Stimulated activated CD8-positive, alpha-beta memory T cell treated with anti-CD3 and anti-CD28 coated beads, Interleukin-12 subunit alpha, Interleukin-12 subunit beta, amount 100 ng/mL, for 24 hours (primary cell): ENCODE measurements around the gene NARS2.
"Not testable (repeated sequence)": the region's sequence is repeated elsewhere in the genome, so short reads cannot be mapped to it uniquely, and the experiment has no call there.

Experiments
- DNase-seq: peaks from one replicate; pipeline ENCODE4 v3.0.0-alpha.2; 2020; ENCODE audit errors: extremely low read depth

The NARS2 gene

DNA sequence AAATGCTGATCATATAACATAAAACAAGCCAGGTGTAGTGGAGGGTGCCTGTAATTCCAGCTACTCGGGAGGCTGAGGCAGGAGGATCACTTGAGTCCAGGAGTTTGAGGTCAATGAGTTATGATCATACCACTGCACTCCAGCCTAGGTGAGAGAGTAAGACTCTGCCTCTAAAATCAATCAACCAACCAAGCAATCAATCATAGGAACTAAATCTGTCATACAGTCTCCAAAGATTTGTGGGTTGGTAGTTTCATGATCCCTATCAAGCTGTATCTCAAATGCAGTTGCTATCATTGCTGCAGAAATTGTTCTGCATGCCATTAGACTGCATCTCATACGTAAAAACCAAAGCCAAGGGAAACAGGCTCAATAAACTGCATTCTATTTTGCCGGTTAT is 33.1 kb downstream of the NARS2 start:
- DNase-seq: no peak

DNA sequence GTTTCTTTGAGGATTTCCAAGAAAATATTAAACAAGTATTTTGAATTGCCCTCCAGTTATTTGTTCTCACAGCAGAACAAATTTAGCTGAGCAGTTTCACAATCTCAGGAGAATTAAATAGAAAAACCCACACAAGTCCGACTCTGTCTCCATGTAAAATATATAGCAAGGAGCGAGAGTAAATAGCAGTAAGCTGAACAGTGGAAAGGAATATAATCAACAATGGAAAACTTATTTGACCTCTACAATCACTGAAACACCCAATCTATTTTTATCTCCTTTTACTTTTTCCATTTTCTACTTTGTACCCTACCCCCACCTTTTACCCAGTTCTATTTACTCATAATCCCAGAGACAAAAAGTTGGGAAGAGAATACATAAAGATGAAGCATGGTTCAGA is 34.4 kb downstream of the NARS2 start:
- no peak for DNase-seq

GRCh38 chr11:78539506-78539905 is 35.2 kb downstream of the NARS2 start:
- DNase-seq: no peak

DNA sequence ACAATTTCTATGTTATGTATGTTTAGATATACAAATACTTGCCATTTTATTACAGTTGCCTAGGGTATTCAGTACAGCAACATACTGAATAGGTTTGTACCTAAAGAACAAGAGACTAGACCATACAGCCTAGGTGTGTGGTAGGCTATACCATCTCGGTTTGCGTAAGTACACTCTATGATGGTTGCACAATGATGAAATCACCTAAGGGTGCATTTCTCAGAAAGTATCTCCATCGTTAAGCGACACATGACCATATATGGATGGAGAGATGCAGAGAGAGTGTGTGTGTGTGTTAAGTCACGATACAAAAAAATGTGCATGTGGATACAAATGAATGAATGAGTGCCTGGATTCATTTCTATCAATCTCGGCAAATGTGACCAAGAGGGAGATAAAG is 37.7 kb downstream of the NARS2 start:
- no peak for DNase-seq

DNA sequence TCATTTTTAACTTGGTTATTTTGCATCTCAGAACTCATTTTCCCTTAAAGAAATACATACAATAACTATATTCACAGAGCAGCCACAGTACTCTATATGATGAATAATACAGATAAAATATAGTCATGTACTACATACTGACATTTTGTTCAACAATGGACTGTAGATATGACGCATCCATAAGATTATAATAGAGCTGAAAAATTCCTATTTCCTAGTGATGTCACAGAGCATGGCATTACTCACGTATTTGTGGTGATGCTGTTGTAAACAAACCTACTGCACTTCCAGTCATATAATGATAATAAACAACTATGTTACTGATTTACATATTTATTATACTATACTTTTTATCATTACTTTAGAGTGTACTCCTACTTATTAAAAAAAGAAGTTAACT is 38.7 kb downstream of the NARS2 start:
- no peak for DNase-seq

DNA sequence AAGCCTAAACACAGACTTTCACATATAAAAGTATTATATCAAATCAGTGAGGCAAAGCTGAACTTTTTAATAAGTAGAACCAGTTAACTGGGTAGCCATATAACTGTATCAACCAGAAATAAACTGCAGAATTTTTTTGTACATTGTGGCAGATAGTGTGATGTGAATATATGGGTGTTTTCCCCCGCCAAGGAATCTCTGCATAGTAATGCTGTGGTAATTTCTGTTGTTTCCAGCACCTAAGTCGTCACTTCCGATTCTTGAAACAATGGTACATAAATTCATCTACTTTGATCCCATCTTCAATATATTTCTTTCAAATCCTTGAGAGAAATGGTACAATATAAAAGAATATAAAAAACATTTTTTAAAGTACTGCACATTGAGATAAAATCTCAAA is 39.6 kb downstream of the NARS2 start:
- DNase-seq: no peak

- DNase-seq: no peak
Observed at GRCh38 chr11:78533399-78533798, 41.3 kb downstream of the NARS2 start.

- no peak for DNase-seq
Observed at GRCh38 chr11:78532991-78533390, 41.7 kb downstream of the NARS2 start.

DNA sequence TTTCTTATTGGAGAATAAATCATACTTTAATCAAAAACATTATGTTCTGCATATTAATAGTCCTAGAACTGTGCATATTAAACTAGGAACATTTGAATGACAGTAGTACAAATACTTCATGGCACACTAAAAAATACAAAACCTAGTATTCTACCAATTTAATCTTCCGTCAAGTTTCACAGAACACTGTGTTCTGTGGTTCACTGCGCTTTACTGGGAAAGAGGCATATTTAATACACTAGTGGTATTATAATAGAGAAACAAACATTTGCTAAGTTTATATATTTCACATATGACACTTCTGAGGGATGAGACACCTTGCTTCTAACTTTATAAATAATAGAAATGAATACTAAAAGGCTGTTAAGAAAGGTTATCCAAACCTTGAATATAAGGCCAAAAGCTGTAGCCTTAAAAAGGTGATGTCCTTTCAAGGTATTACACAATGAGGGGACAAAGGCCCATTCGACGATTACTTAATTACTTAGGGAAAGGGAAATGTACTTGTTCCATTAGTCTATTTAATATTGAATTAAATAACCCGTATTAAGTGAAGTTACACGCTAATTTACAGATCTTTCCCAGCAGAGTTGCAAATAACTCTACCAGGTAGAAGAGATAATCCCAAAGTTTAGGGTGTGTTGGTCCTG is 48.0 kb downstream of the NARS2 start:
- no peak for DNase-seq

DNA sequence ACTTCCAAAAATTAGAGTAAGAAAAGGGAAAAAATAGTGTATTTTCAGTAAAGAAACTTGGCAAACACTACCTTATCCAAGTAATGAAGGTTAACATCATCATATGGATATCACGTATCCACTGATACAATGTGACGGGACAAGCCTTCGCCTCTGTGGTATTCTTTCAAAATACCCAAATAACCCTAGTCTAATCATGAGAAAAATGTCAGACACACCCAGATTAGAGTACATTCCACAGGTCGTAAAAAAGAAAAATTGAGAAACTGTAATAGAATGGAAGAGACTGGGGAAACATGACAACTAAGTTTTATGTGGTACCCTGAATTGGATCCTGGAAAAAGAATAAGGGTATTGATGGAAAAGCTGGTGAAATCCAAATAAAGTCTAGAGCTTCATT is 48.9 kb downstream of the NARS2 start:
- DNase-seq: no peak

DNA sequence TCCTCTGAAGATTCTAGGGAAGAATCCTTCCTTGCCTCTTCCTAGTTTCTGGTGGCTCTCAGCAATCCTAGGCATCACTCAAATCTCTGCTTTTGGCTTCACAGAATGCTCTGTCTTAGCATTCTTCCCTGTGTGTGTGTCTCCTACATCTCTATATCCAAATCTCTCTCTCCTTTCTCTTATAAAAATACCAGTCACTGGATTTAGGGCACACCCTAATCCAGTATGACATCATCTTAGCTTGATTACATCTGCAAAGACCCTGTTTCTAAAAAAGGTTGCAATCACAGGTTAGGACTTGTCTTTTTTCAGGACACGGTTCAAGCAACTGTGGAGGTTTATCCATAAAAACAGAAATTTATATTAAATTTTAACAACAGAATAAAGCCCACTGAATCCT is 54.4 kb downstream of the NARS2 start:
- no peak for DNase-seq

GRCh38 chr11:78516281-78516680 is 58.4 kb downstream of the NARS2 start:
- DNase-seq: no peak

GRCh38 chr11:78514922-78515502 is 59.7 kb downstream of the NARS2 start:
- DNase-seq: no peak

DNA sequence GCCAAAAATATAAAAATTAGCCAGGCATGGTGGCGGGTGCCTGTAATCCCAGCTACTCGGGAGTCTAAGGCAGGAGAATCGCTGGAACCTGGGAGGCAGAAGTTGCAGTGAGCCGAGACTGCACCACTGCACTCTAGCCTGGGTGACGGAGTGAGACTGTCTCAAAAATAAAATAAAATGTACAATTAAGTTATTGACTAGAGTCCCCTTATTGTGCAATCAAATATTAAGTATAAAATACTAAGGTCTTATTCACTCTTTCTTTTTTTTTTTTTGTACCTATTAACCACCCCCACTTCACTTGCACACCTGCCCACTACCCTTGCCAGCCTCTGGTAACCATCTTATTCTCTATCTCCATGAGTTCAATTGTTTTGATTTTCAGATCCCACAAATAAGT is 61.6 kb downstream of the NARS2 start:
- not testable (repeated sequence) for DNase-seq

- DNase-seq: no peak
Observed at GRCh38 chr11:78510597-78510996, 64.1 kb downstream of the NARS2 start.

DNA sequence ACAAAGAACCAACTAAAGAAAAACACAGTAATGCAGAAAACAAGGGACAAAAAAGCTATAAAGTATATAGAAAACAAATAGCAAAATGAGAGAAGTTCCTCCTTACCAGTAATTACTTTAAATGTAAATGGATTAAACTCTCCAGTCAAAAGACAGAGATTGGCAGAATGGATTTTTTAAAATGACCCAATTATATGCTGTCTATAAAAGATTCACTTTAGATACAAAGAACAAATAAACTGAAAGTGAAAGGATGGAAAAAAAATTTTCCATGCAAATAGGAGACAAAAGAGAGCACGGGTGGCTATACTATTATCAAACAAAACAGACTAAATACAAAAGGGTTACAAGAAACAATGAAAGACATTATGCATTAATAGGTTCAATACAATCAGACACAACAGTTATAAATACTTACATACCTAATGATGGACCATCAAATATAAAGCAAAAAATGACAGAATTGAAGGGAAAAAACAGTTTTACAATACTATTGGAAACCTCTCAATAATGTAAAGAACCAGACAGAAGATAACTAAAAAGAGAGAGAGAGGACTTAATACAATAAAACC is 64.6 kb downstream of the NARS2 start:
- no peak for DNase-seq

- DNase-seq: no peak
Observed at GRCh38 chr11:78504708-78505107, 70.0 kb downstream of the NARS2 start.

- no peak for DNase-seq
Observed at GRCh38 chr11:78504181-78504580, 70.5 kb downstream of the NARS2 start.

- DNase-seq: no peak
Observed at GRCh38 chr11:78499971-78500370, 74.7 kb downstream of the NARS2 start.

- DNase-seq: no peak
Observed at GRCh38 chr11:78497293-78497692, 77.4 kb downstream of the NARS2 start.

DNA sequence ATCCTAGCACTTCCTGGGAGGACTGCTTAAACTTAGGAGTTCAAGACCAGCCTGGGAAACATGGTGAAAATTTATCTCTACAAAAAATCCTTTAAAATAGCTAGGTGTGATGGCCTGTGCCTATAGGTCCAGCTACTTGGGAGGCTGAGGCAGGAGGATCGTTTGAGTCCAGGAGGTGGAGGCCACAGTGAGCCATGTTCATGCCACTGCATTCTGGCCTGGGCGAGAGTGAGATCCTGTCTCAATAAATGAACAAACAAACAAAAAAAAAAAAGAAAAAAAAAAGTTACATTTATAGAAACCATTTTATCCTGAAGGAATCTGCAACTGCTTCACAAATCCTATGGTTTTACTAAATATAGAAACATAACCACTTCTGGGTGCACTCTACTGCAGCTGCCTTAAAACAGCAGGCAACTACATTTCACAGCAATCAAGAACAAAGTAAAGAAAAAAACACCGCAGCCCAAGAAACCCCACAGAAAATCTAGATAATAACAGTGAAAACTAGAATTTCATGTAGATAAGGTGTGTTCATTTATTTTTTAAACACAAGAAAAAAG is 81.2 kb downstream of the NARS2 start:
- DNase-seq: no peak

GRCh38 chr11:78492973-78493372 is 81.7 kb downstream of the NARS2 start:
- no peak for DNase-seq

GRCh38 chr11:78489184-78489583 is 85.5 kb downstream of the NARS2 start:
- DNase-seq: no peak
